ENCODE results near the gene FAM227A. TPM values are rescaled to one million over a fixed set of nuclear protein-coding genes. Genes with fewer than 3 reads are reported as not detected.

FAM227A gene
- total RNA-seq, 1 donor from 2014 or later, result 1.0 TPM

DNA sequence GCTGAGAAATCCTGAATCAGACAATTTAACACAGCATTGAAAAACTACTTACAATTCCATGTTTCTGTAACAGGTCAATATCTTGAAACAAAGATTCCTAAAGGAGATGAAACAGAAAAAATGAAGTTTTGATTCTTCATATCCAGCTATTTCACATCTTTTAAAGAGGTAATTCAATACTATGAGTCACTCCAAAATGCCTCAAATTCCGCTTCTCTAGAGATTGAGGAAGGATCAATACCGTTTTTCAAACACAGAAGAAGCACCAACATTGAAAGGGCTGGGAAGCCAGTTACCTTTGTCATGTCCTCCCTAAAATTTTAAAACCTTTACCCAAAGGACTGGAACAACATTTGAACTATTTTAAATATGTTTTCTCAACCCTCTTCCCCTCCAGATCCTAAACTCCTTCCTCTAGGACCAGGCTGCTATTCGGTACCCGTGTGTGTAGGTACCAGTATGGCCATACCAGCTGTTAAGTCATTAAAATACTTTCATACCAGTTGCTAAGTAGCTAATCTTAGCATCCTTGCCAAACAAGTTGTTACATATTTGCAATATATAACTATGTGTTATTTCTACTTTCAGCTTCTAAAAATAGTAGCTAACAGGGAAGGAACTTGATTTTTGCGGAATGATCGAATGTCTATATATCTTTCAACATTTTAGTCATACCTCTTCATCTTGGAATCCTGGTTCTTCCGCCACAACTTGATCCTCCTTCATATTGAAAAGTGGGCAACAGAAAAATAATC lies 88.5 kb downstream of the FAM227A start:
- H3K36me3 ChIP-seq, result no peaks in the 10 kb centered on the region
- peaks cover 25% of the 10 kb centered on the region for H3K4me1 ChIP-seq
- H3K27me3 ChIP-seq (ENCODE audit: low read depth), result no peaks in the 10 kb centered on the region
- H3K9me3 ChIP-seq (replicated peaks), result no peaks in the 10 kb centered on the region
- no peak for DNase-seq
- TF ChIP-seq, protein P1, sequence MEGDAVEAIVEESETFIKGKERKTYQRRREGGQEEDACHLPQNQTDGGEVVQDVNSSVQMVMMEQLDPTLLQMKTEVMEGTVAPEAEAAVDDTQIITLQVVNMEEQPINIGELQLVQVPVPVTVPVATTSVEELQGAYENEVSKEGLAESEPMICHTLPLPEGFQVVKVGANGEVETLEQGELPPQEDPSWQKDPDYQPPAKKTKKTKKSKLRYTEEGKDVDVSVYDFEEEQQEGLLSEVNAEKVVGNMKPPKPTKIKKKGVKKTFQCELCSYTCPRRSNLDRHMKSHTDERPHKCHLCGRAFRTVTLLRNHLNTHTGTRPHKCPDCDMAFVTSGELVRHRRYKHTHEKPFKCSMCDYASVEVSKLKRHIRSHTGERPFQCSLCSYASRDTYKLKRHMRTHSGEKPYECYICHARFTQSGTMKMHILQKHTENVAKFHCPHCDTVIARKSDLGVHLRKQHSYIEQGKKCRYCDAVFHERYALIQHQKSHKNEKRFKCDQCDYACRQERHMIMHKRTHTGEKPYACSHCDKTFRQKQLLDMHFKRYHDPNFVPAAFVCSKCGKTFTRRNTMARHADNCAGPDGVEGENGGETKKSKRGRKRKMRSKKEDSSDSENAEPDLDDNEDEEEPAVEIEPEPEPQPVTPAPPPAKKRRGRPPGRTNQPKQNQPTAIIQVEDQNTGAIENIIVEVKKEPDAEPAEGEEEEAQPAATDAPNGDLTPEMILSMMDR (IDR thresholded peaks at IDR 0.05; ENCODE audit: borderline replicate concordance), result no peak
- intact Hi-C loops (cut with micrococcal nuclease), result no loop called here
- no peak overlapping the region for H3K4me3 ChIP-seq
- H3K27ac ChIP-seq (replicated peaks), result no peak overlapping the region

DNA sequence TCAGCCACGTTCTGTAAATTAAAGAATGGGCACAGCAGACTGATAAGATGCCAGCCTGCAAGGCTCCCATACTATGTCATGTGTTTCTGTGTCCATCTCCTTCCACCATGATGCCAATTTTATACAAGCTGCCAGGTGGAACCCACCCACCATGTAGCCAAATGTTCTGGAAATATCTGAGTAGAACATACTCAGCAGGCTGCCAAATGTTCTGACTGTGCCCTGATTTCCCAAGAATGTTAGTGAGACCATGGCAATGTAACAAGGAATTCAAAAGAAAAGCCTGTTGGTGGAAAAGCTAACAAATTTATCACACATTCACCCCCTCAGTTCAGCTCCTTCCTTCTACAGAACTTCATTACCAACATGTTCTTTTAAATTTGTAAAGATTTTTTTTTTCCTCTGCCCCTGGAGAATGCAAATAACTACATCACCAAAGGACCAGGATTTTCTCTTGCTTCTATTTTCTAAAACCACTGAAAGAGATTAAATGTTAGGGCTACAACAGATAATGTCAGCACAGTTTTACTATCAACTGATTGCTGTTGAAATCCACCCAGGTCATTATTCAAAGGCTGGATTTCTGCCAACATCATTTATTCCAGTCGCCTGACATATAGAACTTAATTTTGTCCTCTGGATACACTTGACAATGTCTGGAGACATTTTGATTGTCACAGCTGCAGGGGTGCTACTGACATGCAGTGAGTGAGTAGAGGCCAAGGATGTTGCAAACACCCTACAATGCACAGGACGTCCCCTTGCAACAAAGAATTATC lies 89.3 kb downstream of the FAM227A start:
- H3K27ac ChIP-seq (replicated peaks), result no peak overlapping the region
- DNase-seq, result no peak
- intact Hi-C loops (cut with micrococcal nuclease), result no loop called here
- TF ChIP-seq, protein P1 (IDR thresholded peaks at IDR 0.05; ENCODE audit: borderline replicate concordance), result no peak
- H3K4me3 ChIP-seq, result no peak overlapping the region
- no peaks in the 10 kb centered on the region for H3K36me3 ChIP-seq
- H3K27me3 ChIP-seq (ENCODE audit: low read depth), result no peaks in the 10 kb centered on the region
- H3K4me1 ChIP-seq, result peaks cover 25% of the 10 kb centered on the region
- no peaks in the 10 kb centered on the region for H3K9me3 ChIP-seq (replicated peaks)

DNA sequence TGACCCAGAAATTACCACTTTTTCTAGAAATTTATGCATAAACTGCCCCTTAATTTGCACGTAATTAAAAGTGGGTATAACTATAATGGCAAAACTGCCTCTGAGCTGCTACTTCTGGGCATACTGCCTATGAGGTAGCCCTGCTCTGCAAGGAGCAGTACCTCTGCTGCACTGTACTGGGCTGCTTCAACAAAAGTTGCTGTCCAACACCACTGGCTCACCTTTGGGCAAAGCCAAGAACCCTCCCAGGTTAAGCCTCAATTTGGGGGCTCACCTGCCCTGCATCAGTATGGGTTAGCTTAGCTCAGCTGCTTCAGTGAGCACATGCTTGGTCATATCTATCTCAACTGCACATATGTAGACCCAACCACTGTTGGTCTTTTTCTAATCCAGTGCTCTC lies 90.8 kb downstream of the FAM227A start:
- intact Hi-C loops (cut with micrococcal nuclease), result no loop called here
- no peaks in the 10 kb centered on the region for H3K27me3 ChIP-seq (ENCODE audit: low read depth)
- peaks cover 11% of the 10 kb centered on the region for H3K4me1 ChIP-seq
- no peaks in the 10 kb centered on the region for H3K36me3 ChIP-seq
- TF ChIP-seq, protein P1 (IDR thresholded peaks at IDR 0.05; ENCODE audit: borderline replicate concordance), result no peak
- no peaks in the 10 kb centered on the region for H3K9me3 ChIP-seq (replicated peaks)
- H3K4me3 ChIP-seq, result no peak overlapping the region
- DNase-seq, result no peak
- no peak overlapping the region for H3K27ac ChIP-seq (replicated peaks)

DNA sequence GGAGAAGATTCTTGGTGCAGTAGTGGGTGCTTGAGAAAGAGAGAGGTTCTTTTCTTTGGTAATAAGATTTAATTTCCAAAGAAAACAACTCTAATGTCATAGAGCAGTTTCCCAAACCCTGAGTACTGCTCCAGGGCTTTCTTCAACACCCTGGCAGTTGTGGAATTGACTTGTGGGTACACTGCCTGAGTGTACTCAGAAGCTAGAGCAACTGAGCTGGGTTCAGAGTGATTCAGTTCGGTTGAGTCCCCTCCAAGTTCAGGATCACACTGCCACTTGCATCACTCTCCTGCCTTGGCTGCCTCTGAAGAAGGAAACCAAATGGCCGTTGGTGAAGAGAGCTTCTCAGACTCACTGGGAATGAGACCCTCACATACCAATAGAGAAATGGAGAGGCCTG lies 91.5 kb downstream of the FAM227A start:
- H3K27me3 ChIP-seq (ENCODE audit: low read depth), result no peaks in the 10 kb centered on the region
- H3K4me3 ChIP-seq, result no peak overlapping the region
- intact Hi-C loops (cut with micrococcal nuclease), result no loop called here
- peaks cover 6% of the 10 kb centered on the region for H3K4me1 ChIP-seq
- TF ChIP-seq, protein P1 (IDR thresholded peaks at IDR 0.05; ENCODE audit: borderline replicate concordance), result no peak
- no peaks in the 10 kb centered on the region for H3K9me3 ChIP-seq (replicated peaks)
- H3K36me3 ChIP-seq, result no peaks in the 10 kb centered on the region
- H3K27ac ChIP-seq (replicated peaks), result no peak overlapping the region
- DNase-seq, result no peak

DNA sequence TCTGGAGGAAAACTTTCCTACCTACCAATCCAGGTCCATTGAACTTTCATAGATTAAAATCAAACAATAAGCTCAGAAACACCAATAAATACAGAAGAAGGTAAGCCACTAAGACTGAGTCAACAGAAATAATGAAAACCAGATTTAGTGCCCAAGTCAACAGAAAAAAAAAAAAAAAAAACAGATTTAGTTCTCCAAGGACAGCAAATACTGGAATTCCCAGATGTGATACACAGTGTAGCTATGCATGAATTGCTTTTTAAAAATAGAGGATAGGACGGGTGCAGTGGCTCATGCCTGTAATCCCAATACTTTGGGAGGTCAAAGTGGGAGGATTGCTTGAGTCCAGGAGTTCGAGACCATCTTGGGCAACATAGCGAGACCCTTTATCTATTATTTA lies 101.9 kb downstream of the FAM227A start:
- intact Hi-C loops (cut with micrococcal nuclease), result no loop called here
- H3K36me3 ChIP-seq, result no peaks in the 10 kb centered on the region
- DNase-seq, result no peak
- H3K4me3 ChIP-seq, result no peak overlapping the region
- H3K9me3 ChIP-seq (replicated peaks), result no peaks in the 10 kb centered on the region
- TF ChIP-seq, protein P1 (IDR thresholded peaks at IDR 0.05; ENCODE audit: borderline replicate concordance), result no peak
- no peaks in the 10 kb centered on the region for H3K4me1 ChIP-seq
- no peaks in the 10 kb centered on the region for H3K27me3 ChIP-seq (ENCODE audit: low read depth)
- no peak overlapping the region for H3K27ac ChIP-seq (replicated peaks)

Data from left ventricle myocardium inferior (tissue), 1 donor.